ENCODE results near the gene RNF151. TPM values are rescaled to one million over a fixed set of nuclear protein-coding genes. Genes with fewer than 3 reads are reported as not detected.

The RNF151 gene
- total RNA-seq, 2 donors from 2014 or later, result not detected

DNA sequence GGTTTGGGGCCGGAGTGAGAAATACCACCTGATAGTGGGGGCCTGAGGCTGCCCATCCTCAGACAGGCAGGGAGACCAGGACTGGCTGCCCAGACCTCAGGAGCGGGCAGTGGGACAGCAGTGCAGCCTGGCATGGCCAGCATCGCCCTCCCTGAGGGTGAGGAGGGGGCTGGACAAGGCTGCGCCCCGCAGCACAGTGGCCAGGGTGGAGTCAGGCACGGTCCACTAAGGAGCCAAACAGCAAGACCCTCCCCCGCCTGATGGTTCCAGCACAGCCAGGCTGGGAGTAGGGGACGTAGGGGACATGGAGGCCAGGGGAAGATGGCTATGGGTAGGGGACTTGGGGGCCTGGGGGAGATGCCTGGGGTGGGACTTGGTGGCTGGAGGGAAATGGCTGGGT is 39.7 kb downstream of the RNF151 start:
- Histone ChIP-seq H3K36me3 (peaks cover 21% of the 10 kb centered on the region), H3K27ac (no peak overlapping the region), H3K4me3 (no peak overlapping the region), H3K9me3 (no peaks in the 10 kb centered on the region), H3K27me3 (no peaks in the 10 kb centered on the region), H3K4me1 (peaks cover 0 to 67% of the 10 kb centered on the region in 2 donors)
- TF ChIP-seq, protein P1, sequence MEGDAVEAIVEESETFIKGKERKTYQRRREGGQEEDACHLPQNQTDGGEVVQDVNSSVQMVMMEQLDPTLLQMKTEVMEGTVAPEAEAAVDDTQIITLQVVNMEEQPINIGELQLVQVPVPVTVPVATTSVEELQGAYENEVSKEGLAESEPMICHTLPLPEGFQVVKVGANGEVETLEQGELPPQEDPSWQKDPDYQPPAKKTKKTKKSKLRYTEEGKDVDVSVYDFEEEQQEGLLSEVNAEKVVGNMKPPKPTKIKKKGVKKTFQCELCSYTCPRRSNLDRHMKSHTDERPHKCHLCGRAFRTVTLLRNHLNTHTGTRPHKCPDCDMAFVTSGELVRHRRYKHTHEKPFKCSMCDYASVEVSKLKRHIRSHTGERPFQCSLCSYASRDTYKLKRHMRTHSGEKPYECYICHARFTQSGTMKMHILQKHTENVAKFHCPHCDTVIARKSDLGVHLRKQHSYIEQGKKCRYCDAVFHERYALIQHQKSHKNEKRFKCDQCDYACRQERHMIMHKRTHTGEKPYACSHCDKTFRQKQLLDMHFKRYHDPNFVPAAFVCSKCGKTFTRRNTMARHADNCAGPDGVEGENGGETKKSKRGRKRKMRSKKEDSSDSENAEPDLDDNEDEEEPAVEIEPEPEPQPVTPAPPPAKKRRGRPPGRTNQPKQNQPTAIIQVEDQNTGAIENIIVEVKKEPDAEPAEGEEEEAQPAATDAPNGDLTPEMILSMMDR (IDR thresholded peaks at IDR 0.05), result no peak
- DNase-seq (ENCODE audit: low spot score), result no peak

- H3K9me3 ChIP-seq, result no peaks in the 10 kb centered on the region
- peaks cover 11% of the 10 kb centered on the region for H3K36me3 ChIP-seq
- H3K27me3 ChIP-seq, result no peaks in the 10 kb centered on the region
- no peak for DNase-seq (ENCODE audit: low spot score)
- H3K4me3 ChIP-seq, result no peak overlapping the region
- H3K4me1 ChIP-seq, result peaks cover 0 to 67% of the 10 kb centered on the region in 2 donors
- no peak overlapping the region for H3K27ac ChIP-seq
- TF ChIP-seq, protein P1 (IDR thresholded peaks at IDR 0.05), result no peak
These were observed 40.6 kb downstream of the RNF151 start for GRCh38 chr16:2007081-2007836.

DNA sequence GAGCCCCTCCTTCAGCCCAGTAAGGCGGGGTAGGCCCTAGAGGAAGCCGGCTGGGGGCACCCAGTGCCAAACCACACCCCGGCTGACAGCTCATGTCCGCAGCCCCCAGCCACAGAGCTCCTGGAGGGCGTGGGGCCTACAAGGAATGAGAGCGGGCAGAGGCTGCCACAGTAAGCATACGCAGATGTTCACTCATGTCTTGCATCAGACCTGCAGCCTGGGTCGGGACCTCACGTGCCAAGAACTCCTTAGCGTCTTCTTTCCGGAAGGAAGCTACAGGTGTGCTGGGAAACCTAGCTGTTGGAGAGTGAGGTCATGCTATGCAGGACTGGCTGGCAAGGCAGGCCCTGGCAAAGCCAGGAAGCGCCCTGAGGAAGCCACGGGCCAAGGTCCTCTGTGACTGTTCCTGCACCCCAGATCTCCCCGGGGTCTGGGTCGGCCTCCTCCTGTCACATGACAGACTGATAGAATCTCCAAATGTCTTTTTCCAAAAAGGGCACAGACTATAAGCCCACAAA is 41.4 kb downstream of the RNF151 start:
- Histone ChIP-seq H3K9me3 (no peaks in the 10 kb centered on the region), H3K4me1 (peaks cover 0 to 67% of the 10 kb centered on the region in 2 donors), H3K27ac (no peak overlapping the region), H3K27me3 (no peaks in the 10 kb centered on the region), H3K4me3 (peak overlapping the region in 1 of 2 donors; percentile 99), H3K36me3 (peaks cover 3% of the 10 kb centered on the region)
- TF ChIP-seq, protein P1 (IDR thresholded peaks at IDR 0.05), result no peak
- DNase-seq (ENCODE audit: low spot score), result no peak

- peak overlapping the region; percentile 92 to 99 for H3K4me3 ChIP-seq
- no peaks in the 10 kb centered on the region for H3K27me3 ChIP-seq
- peaks cover 0 to 64% of the 10 kb centered on the region in 2 donors for H3K4me1 ChIP-seq
- no peaks in the 10 kb centered on the region for H3K9me3 ChIP-seq
- peak overlapping the region; percentile 84 to 91 for H3K27ac ChIP-seq
- DNase-seq (ENCODE audit: low spot score), result no peak
- TF ChIP-seq, protein P1 (IDR thresholded peaks at IDR 0.05), result no peak
- no peaks in the 10 kb centered on the region for H3K36me3 ChIP-seq
These were observed 42.0 kb downstream of the RNF151 start for GRCh38 chr16:2008631-2009163.

DNA sequence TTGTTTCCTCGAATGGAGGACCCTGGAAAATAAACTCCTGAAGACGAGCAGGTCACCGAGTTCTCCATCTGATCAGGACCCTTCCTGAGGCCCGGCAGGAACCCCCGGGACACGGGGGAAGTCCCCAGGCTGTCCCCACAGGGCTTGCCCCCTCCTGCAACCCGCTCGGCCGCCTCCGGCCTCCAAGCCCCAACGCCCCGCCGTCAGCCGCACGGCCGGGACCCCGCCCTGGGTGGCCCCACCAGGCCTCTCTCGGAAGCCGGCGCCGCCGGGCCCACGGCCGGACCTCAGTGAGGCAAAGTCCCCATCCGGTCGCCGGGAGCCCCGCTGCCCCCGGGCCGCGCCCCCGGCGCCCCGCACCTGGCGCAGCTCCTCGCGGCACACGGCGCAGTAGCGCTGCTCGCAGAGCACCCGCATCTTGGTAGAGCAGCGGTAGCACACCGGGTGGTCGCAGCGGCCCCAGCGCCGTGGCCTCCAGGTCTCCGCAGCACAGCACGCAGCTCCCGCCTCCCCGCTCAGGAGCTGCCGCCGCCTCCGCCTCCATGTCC is 42.6 kb downstream of the RNF151 start:
- peaks cover 0 to 58% of the 10 kb centered on the region in 2 donors for H3K4me1 ChIP-seq

More for the DNA sequence above, 42.6 kb downstream of the RNF151 start:
- TF ChIP-seq, protein P1 (IDR thresholded peaks at IDR 0.05), result no peak
- peak overlapping the region; percentile 84 to 91 for H3K27ac ChIP-seq
- H3K27me3 ChIP-seq, result no peaks in the 10 kb centered on the region
- H3K36me3 ChIP-seq, result no peaks in the 10 kb centered on the region
- H3K9me3 ChIP-seq, result no peaks in the 10 kb centered on the region
- peak overlapping the region; percentile 92 to 99 for H3K4me3 ChIP-seq
- no peak for DNase-seq (ENCODE audit: low spot score)

Data from right atrium auricular region (tissue), 2 donors.